Activated naive CD4-positive, alpha-beta T cell (primary cell): ENCODE results near the gene RNU7-1.

Experiments used
- DNase-seq, 4 experiments: peaks; one replicate each; lab custom pipeline; 2025; lab: John Stamatoyannopoulos, UW

RNU7-1 gene

DNA sequence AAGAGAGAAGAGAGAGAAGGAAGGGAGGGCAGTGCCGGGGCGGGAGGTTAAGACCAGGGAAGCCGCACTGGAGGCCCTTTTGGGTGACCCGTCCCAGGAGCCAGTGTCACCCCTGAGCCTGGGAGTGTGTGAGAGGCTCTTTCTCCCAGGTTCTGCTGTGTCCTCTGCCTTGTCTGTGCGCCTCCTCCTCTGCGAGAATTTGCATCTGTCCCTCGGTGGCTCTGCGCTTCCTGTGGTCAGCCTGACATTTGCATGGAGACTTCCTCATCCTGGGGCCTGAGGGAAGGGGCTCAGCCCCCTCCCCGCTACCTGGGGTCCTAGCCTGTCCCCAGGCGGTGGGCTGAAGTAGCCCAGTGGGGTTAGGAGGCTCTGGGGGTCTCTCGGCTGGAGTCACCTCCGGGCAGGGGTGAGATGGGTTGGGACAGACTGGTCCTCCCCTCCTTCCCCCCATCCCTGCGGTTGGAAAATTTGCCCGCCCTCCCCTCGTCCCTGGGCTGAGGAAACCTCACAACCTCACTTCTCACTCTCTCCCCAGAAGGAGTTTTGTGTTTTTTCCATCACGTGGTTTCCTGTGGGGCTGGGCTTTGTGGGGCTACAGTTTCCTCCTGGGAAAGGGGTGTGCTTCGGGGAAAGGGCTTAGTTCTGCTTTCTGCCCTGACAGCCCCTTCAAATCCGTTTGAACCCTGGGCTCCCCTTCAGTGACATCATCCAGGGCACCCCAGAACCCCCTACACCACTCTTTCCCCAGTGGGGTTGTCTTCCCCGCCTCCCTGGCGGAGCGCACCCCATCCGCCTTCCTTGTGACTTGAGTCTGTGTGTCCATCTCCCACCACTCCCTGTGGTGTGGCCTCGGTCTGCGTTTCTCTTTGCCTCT lies 10.1 kb downstream of the RNU7-1 start:
- peak in 2 of 4 experiments; percentile 37 to 42 for DNase-seq

DNA sequence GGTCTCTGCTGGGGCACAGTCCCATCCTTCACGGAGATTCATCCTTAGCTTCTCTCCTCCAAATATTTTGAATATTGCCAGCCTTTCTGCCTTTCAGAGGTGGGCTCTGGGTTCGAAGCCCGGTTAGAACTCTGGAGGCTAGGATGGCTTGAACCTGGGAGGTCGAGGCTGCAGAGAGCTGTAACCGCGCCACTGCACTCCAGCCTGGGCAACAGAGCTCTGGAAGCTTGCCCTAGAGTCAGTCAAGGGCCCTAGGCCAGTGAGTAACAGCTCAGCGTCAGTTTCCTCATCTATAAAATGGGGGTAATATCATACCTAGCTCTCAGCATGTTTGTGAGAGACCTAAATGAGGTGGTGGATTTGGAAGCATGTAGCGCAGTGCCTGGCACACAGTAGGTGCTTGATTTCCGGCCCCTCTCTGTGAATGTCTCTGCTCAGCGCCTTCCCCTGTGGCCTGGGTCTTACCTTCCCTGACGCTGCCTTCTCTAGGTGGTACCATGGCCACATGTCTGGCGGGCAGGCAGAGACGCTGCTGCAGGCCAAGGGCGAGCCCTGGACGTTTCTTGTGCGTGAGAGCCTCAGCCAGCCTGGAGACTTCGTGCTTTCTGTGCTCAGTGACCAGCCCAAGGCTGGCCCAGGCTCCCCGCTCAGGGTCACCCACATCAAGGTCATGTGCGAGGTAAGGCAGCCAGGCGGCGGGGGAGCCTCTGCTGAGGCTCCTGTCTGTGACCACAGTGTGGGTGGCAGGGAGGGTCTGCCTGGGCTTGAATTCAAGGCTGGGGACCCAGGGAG lies 10.9 kb downstream of the RNU7-1 start:
- no peak for DNase-seq

DNA sequence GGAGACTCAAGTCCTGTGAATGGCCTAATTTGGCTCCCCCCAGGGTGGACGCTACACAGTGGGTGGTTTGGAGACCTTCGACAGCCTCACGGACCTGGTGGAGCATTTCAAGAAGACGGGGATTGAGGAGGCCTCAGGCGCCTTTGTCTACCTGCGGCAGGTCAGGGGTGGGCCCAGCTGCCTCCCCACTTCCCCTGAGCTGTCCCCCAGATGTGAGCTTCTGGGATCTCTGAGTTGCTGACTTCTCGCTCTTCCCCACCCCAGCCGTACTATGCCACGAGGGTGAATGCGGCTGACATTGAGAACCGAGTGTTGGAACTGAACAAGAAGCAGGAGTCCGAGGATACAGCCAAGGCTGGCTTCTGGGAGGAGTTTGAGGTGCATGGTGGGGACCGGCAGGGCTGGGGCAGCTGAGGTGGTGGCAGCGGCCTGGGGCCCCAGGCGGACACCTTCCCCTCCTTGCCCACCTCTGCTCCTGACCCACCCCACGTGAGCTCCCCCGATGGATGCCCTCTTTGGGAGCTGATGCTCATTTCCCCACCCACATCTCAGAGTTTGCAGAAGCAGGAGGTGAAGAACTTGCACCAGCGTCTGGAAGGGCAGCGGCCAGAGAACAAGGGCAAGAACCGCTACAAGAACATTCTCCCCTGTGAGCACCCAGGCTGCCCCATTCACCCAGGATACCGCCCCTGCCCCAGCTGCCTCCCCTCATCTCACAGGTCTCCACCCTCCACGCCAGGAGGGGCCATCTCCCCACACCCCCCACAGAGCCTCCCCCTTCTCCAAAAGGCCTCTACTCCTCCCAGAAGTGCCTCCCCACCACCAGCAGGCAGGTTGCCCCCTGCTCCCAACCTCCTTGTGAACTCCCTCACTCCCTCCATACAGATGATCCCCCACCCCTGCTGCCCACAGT lies 11.7 kb downstream of the RNU7-1 start:
- DNase-seq: no peak

DNA sequence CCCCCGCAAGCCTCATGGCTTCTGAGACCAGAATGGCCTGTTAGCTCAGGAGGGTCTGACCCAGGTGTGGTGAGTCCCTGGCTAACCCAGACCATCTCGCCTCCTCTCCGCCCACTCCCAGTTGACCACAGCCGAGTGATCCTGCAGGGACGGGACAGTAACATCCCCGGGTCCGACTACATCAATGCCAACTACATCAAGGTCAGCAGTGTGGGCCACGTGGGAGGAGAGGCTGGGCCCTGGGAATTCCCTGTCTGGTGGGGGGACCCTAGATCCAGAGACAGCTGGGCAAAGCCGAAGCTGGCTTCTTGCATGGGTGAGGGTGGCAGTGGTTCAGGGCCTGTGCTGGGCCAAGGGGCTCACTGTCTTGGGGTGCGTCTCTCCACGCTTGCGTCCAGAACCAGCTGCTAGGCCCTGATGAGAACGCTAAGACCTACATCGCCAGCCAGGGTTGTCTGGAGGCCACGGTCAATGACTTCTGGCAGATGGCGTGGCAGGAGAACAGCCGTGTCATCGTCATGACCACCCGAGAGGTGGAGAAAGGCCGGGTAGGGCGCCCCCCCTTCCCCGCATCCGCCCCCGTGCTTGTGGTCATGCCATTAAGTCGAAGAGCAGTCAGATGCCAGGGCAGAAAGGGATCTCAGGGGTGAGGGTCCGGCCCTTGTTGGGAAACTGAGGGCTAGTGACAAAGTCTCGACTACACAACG lies 12.6 kb downstream of the RNU7-1 start:
- no peak for DNase-seq

DNA sequence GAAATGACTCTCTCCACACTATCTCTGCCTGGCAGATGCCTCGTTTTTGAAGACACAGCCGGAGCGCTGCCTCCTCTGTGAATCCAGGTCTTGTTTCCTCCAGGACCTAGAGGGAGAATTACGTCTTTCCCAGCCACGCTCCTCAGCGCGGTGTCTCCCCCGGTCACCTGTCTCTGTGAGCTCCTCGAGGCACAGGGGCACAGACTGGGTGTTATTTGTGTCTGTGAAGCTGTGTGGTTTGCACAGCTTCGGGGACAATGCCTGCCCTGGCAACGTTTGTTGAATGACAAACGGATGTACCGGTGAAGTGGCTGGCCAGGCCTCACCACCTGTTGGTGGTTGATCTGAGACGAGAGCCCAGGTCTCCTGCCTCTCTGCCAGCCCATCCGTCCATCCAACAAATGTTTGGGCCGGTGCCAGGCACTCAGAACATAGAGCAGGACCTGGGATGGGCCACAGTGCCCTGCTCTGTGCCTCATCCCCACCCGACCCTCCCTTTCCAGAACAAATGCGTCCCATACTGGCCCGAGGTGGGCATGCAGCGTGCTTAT lies 13.6 kb downstream of the RNU7-1 start:
- no peak for DNase-seq

DNA sequence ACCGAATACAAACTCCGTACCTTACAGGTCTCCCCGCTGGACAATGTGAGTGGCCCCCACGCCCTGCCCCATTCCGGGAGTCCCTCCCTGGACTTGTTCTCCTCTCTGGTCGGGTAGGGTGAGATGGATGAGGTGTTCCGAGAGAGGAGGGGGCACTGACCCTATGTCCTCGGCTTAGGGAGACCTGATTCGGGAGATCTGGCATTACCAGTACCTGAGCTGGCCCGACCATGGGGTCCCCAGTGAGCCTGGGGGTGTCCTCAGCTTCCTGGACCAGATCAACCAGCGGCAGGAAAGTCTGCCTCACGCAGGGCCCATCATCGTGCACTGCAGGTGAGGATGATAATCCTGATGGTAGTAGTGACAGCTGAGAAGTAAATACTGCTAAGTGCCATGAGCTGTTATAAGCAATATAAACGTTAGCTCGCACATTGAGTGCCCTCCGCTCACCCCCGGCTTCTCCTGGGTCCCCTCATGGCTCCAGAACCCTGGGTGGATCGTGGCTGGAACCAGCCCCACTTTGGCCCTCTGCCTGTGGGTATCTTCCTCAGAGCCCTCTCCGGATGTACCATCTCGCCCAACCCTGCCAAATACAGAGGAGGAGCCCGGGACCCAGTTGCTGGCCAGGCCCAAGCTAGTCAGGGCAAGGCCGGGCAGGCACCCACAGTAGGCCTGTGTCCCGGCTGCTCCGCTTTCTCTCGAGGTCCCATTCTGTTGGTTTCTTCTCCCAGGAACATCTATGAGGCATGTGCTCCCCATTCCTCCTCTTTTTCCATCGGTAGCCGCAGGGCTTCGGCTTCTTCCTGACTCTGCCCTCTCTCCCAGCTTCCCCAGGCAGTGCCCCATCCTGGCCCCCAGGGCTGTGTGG lies 14.4 kb downstream of the RNU7-1 start:
- DNase-seq: no peak

DNA sequence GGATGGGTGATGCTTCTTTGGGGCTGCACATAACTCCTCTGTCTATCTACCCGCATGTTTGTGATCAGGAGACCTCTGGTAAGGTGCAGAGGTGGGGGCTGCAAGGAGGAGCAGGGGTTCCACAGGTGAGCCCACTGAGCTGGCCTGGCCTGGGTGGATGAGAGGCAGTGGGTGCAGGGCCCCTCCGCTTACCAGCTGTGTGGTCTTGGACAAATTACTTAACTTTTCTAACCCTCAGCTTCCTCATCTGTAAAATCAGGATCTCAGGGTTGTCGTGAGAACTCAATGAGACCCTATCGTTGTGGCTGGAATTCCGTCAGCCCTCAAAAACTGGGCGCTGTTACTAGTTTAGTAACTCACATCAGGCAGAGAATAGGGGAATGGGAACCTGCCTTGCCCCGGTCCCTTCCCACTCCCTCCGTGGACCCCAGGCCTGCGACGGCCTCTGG lies 15.0 kb downstream of the RNU7-1 start:
- DNase-seq: no peak

DNA sequence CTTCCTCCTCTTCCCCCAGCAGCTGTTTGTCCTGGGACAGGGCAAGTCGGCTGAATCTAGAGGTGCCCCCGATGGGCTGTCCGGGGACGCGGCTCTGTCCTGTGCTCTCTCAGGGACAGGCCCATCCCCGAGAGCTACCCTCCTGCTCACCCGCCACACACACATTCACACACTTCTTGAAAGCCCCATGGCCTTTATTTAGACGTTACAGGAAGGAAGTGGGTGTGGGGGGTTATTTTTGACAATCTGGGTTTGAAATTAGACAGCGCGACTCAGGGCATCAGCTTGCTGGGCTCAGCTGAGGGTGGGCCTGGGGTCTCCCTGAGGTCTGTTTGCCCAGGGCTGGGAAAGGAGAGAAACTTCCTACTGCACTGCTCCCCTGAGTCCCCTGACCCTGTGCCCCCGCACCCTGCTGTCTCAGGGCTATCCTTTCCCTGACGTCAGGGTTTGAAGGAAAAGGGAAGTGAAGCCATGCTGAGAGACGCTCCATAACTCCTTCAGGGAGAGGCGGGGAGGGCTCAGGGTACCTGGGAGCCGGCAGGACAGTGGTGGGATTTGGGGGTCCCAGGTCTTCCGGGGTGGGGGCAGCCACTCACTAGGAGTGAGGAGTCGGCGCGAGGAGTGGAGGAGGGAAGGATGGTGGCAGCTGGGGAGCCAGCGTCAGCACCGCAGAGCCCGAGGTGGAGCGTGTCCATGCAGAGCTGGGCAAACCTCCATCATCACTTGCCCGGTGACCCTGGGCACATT lies 15.6 kb downstream of the RNU7-1 start:
- peak in 2 of 4 experiments; percentile 48 to 49 for DNase-seq

DNA sequence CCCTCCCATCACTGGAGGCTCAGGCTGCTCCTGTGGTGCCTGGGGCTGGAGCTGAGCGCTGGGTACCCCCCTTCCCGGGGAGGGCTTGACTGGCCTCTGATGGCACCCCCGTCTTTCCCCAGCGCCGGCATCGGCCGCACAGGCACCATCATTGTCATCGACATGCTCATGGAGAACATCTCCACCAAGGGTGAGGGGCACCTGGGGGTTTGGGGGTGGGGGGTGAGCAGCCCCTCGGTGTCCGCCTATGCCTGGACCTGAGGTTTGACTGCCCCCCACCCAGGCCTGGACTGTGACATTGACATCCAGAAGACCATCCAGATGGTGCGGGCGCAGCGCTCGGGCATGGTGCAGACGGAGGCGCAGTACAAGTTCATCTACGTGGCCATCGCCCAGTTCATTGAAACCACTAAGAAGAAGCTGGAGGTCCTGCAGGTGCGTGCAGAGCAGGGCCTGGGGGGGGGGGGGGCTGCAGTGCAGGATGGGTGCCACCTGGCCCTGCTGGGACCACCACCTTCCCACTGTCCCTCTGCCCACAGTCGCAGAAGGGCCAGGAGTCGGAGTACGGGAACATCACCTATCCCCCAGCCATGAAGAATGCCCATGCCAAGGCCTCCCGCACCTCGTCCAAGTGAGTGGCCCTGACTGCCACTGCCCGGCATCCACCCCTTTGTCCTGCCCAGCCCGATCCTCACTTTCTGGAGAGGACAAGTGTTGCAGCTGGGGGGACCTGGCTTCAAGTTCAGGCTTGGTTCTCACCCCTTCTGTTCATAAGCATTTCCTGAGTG lies 16.4 kb downstream of the RNU7-1 start:
- no peak for DNase-seq

DNA sequence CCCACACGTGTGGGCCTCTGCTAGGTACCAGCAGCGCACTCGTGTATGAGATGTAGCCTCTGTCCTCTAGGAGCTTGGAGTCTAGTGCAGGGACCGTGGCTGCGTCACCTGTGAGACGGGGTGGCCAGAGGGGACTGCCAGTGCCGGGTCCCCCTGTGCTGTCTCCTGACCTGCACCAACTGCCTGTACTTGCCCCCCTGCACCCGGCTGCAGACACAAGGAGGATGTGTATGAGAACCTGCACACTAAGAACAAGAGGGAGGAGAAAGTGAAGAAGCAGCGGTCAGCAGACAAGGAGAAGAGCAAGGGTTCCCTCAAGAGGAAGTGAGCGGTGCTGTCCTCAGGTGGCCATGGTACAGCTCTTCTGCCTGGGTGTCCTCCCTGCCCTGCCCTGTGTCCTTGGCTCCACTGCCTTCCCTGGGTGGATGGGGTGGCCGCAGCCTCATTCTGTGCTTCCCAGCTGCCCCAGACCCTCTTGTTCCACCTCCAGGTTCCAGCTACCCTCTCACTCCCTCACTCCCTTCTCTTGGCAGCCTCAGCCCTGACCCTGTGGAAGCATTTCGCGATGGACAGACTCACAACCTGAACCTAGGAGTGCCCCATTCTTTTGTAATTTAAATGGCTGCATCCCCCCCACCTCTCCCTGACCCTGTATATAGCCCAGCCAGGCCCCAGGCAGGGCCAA lies 17.1 kb downstream of the RNU7-1 start:
- DNase-seq: no peak

DNA sequence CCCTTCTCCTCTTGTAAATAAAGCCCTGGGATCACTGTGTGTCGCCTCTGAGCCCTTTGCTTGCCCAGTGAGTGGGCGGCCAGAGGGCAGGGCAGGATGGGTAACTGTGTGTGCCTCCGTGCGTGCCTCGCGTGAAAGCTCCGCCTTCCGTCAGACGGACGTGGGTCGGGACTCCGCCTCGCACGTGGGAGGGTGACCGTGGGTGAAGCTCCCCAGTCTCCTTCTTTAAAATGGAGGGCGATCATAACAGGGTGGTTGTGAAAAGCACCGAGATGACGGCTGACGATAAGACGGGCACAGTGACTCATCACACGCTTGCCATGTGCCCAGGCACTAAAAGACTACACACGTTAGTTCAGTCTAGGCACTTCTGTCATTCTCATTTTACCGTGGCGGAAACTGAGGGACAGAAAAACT lies 17.7 kb downstream of the RNU7-1 start:
- peak; percentile 58 to 82 (median 68) for DNase-seq

DNA sequence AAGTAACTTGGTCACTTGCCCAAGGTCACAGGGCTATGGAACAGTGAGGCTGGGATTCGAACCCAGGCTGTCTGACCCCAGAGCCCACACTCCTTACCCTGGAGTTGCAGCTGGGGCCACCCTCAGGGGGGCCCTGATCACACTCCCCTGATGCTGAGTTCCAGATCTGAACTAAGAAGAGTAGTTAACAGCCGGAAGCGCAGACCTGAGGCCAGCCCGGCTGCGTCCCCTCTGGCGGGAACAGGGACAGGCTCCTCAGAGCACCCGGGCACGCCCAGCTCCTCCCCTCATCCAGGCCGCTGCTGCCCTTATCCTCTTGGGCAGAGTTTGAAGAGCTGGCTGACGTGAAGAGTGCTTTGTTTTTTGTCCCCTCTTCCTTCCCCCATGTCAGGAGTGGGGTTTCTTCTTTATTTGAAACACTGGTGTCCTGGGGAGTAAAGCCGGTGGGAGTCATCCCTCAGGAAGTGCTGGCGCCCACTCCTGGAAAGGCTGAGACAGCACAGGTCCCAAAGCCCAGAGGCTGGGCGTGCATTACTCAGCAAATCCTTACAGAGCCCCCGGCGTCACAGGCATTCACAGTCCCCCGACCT lies 18.2 kb downstream of the RNU7-1 start:
- no peak for DNase-seq

DNA sequence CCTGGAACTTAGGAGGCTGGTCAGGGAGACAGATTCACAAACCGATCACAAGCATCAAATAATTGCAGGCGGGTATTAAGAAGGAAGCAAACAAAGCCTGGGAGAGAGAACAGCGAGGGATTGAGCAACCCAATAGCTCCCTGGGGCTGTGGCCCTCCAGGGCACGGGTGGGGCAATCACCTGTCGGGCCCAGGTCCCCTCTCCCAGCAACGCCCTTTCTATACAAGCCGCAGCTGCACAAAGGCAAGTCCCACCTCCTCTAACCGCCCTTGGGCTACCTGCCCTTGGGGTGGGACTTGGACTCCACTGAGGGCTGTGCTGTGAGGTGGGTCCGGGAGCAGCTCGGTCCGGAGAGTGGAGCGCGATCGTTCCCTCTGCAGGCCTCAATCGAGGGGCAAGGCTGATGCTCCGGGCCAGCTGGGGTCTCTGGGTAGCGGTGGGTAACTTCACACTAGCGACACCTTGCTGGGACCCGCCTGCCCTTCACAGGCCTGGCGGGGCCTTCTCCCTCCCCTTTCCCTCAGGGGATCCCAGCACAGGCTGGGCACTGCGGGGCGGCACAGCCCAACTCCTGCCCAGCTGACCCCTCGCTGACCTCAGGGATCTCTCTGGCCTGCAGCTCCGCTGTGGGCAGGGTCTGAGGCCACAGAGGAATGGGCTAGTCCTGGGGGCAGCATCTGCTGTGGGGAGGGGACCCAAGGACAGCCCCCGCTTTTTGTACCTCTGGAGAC lies 18.8 kb downstream of the RNU7-1 start:
- DNase-seq: no peak

DNA sequence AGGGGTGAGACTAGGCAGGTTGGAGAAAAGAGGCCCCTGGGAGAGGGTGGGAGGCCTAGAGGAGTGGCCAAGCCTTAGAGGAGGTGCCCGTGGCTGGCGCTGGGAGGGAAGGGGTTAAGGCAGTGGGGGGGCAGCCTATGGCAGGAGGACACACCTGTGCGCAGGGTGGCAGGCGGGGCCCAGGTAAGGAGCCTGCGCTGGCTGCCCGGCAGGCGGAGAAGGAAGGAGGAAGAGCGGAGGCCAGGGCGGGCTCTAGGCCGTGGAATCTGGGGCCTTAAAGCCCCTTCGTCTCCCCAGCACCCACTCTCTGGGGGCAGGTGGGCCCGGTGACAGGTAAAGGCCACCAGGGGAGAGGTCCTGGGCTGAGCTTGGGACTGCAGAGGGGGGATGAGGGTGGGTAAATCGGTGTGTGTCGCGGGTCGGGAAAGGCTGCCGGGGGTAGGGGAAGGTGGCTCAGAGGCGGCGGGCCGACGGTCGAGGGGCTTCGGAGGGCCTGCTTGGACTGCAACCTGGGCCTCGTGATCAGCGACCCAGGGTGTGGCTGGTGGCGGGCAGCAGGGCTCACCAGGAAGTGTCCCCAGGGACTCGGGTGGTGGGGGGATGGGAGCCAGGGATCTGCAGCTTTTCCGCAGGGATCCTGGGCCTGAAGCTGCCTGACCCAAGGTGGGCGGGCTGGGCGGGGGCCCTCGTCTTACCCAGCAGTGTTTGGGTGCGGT lies 19.6 kb downstream of the RNU7-1 start:
- no peak for DNase-seq

DNA sequence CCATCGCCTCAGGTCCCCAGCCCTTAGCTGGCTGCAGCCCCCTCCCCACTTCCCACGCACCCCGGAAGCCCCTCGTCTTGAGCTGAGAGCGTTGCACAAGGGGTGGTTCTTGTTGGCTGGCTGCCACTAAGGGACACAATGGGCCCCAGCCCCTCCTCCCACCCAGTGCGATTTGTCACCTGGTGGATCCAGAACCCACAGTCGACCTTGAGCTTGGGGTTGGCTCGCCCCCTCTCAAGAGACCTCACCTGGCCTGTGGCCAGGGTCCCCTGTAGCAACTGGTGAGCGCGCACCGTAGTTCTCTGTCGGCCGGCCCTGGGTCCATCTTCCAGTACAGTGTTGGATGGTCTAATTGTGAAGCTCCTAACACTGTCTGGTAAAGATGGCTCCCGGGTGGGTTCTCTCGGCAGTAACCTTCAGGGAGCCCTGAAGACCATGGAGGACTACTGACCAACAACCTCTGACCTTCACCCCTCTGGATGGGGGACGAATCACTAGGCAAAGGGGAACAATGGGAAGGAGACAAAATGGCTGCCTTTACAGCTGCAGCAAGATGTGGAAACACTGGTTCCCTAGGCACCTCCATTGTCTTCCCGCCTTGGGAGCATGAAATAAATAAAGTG lies 20.3 kb downstream of the RNU7-1 start:
- no peak for DNase-seq

DNA sequence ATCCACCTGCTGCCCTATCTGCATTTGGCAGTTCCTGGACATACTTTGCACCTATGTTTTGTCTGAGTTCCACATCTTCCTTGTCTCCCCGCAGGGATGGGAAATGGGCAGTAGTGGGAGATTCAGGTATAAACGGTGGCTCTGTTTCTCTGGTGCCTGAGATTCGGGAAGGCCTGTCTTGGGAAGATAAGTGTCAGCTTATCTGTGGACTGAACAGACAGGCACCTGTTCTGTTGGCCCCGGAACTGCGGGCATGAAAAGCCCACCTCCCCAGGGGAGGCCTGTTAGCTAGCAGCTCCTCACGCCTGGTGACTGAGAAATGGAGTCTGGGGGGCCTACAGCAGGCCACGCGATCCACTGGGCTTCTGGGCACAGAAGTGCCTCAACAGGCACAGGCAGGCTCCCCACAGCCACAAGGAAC lies 21.0 kb downstream of the RNU7-1 start:
- no peak for DNase-seq
